IMR-90 (cell line): ENCODE measurements around the gene CCDC152. TPM values are rescaled to one million over a fixed set of nuclear protein-coding genes. Genes with fewer than 3 reads are reported as not detected.

Experiments used
- ATAC-seq: fragments of 200-7000 bp; cut with Tn5 transposase; 2 replicates; pipeline ENCODE4 v1.9.1; 2020; ENCODE audit warnings: low read depth, mild to moderate bottlenecking, moderate library complexity
- BruUV-seq: library from RNA; stranded (reverse); fragments of 400-500 nt; replicated peaks from 2 replicates; lab custom pipeline; 2021; lab: Mats Ljungman, UMichigan
- CTCF ChIA-PET: fragments of 300-600 bp; formaldehyde crosslinking; extraction: SDS; loops from one replicate; lab custom pipeline; 2021; ENCODE audit warnings: antibody characterized with exemption; lab: Yijun Ruan, JAX
- POLR2A ChIA-PET: fragments of 300-600 bp; sonication (Branson Sonifier 250); formaldehyde crosslinking; loops from one replicate; lab custom pipeline; 2022; ENCODE audit warnings: antibody characterized with exemption; ENCODE audit not compliant: unreplicated experiment; lab: Charles Lee
- DNase-seq: peaks from one replicate; pipeline ENCODE4 v3.0.0; 2013
- H2AFZ ChIP-seq: replicated peaks from 2 replicates; pipeline ENCODE3; 2013; ENCODE audit warnings: low read length, mild to moderate bottlenecking; ENCODE audit not compliant: poor library complexity
- H2AK5ac ChIP-seq: 2 replicates; pipeline ENCODE4 v1.6.1; 2013; ENCODE audit warnings: low read depth, low read length, inconsistent platforms
- H2AK9ac ChIP-seq: replicated peaks from 2 replicates; pipeline ENCODE3; 2013; ENCODE audit warnings: mild to moderate bottlenecking, low read depth, low read length, moderate library complexity; ENCODE audit not compliant: poor library complexity
- H2BK120ac ChIP-seq: 2 replicates; pipeline ENCODE4 v1.6.1; 2013; ENCODE audit warnings: low read depth, low read length, inconsistent platforms
- H2BK15ac ChIP-seq: 3 replicates; pipeline ENCODE4 v1.6.1; 2013; ENCODE audit warnings: low read depth, low read length, inconsistent platforms
- H2BK20ac ChIP-seq: 2 replicates; pipeline ENCODE4 v1.6.1; 2013; ENCODE audit warnings: low read depth, mild to moderate bottlenecking, inconsistent platforms, low read length, moderate library complexity
- H2BK5ac ChIP-seq: 2 replicates; pipeline ENCODE4 v1.6.1; 2013; ENCODE audit warnings: mild to moderate bottlenecking, low read depth, low read length, inconsistent platforms; ENCODE audit not compliant: poor library complexity, severe bottlenecking
- H3K14ac ChIP-seq: replicated peaks from 2 replicates; pipeline ENCODE4 v1.6.1; 2013; ENCODE audit warnings: low read depth, low read length, inconsistent platforms
- H3K18ac ChIP-seq: 2 replicates; pipeline ENCODE4 v1.6.1; 2013; ENCODE audit warnings: low read depth, low read length, control low read depth
- H3K23ac ChIP-seq: 2 replicates; pipeline ENCODE4 v1.6.1; 2013; ENCODE audit warnings: low read depth, low read length, inconsistent platforms
- H3K27ac ChIP-seq: 2 replicates; pipeline ENCODE4 v1.5.1; 2013; ENCODE audit warnings: mild to moderate bottlenecking, control low read depth, low read length; ENCODE audit not compliant: insufficient read depth
- H3K27me3 ChIP-seq: 2 replicates; pipeline ENCODE4 v1.6.1; 2013; ENCODE audit warnings: low read length; ENCODE audit not compliant: control insufficient read depth, insufficient read depth
- H3K36me3 ChIP-seq: 2 replicates; pipeline ENCODE4 v1.6.1; 2013; ENCODE audit warnings: low read length, mixed read lengths; ENCODE audit not compliant: control insufficient read depth, insufficient read depth
- H3K4ac ChIP-seq: 2 replicates; pipeline ENCODE4 v1.6.1; 2013; ENCODE audit warnings: low read depth, low read length, inconsistent platforms
- H3K4me1 ChIP-seq: 2 replicates; pipeline ENCODE4 v1.6.1; 2013; ENCODE audit warnings: low read length, mixed read lengths; ENCODE audit not compliant: control insufficient read depth, insufficient read depth
- H3K4me2 ChIP-seq: 2 replicates; pipeline ENCODE4 v1.6.1; 2013; ENCODE audit warnings: low read depth, mild to moderate bottlenecking, control low read depth, low read length, moderate library complexity
- H3K4me3 ChIP-seq: 2 replicates; pipeline ENCODE4 v1.5.1; 2013; ENCODE audit warnings: low read depth, mild to moderate bottlenecking, control low read depth, low read length, moderate library complexity; ENCODE audit not compliant: insufficient read depth
- H3K56ac ChIP-seq: 2 replicates; pipeline ENCODE4 v1.6.1; 2013; ENCODE audit warnings: low read length, inconsistent platforms; ENCODE audit not compliant: insufficient read depth; ENCODE audit errors: extremely low read depth
- H3K79me1 ChIP-seq, 2 experiments: 2 replicates each; pipeline ENCODE4 v1.6.1; 2013; ENCODE audit warnings: low read length in 2 of 2, inconsistent platforms in 1 of 2, low read depth in 1 of 2
- H3K9ac ChIP-seq: 2 replicates; pipeline ENCODE4 v1.6.1; 2013; ENCODE audit warnings: low read depth, low read length, control low read depth
- H3K9me1 ChIP-seq: 2 replicates; pipeline ENCODE4 v1.6.1; 2013; ENCODE audit warnings: low read length, inconsistent platforms; ENCODE audit not compliant: insufficient read depth
- H3K9me3 ChIP-seq: 2 replicates; pipeline ENCODE4 v1.6.1; 2013; ENCODE audit warnings: low read length; ENCODE audit not compliant: control insufficient read depth, insufficient read depth
- H4K20me1 ChIP-seq: 2 replicates; pipeline ENCODE4 v1.6.1; 2013; ENCODE audit warnings: low read length, inconsistent platforms; ENCODE audit not compliant: insufficient read depth
- H4K5ac ChIP-seq: 2 replicates; pipeline ENCODE4 v1.6.1; 2013; ENCODE audit warnings: mild to moderate bottlenecking, low read depth, low read length, control low read depth
- H4K8ac ChIP-seq, 2 experiments: 2 replicates each; pipeline ENCODE4 v1.6.1; 2013; ENCODE audit warnings: low read depth in 2 of 2, low read length in 2 of 2, control low read depth in 1 of 2, inconsistent platforms in 1 of 2
- H4K91ac ChIP-seq: 2 replicates; pipeline ENCODE4 v1.6.1; 2013; ENCODE audit warnings: low read depth, low read length, inconsistent platforms; ENCODE audit not compliant: insufficient read depth
- BHLHE40 ChIP-seq: fragments of 150-350 bp; IDR thresholded peaks from 2 replicates; pipeline ENCODE4 v1.6.1; 2016; ENCODE audit warnings: mild to moderate bottlenecking, low read depth, low read length
- CEBPB ChIP-seq: IDR thresholded peaks from 2 replicates; pipeline ENCODE4 v1.6.1; 2012; ENCODE audit warnings: low read depth, low read length, improper control_type of control experiment
- CHD1 ChIP-seq: IDR thresholded peaks from 2 replicates; pipeline ENCODE4 v1.6.1; 2012; ENCODE audit warnings: low read depth, low read length, improper control_type of control experiment
- ELK1 ChIP-seq: fragments of 150-350 bp; IDR thresholded peaks from 2 replicates; pipeline ENCODE4 v1.6.1; 2016; ENCODE audit warnings: low read depth, mild to moderate bottlenecking, low read length, moderate library complexity, borderline replicate concordance
- FOS ChIP-seq: fragments of 150-350 bp; IDR thresholded peaks from 2 replicates; pipeline ENCODE4 v1.6.1; 2016; ENCODE audit warnings: low read depth, low read length
- MAFK ChIP-seq: IDR thresholded peaks from 2 replicates; pipeline ENCODE4 v1.6.1; 2012; ENCODE audit warnings: low read depth, low read length, improper control_type of control experiment
- MAZ ChIP-seq: IDR thresholded peaks from 2 replicates; pipeline ENCODE4 v1.6.1; 2012; ENCODE audit warnings: low read depth, mild to moderate bottlenecking, low read length, improper control_type of control experiment, moderate library complexity, borderline replicate concordance
- MXI1 ChIP-seq: IDR thresholded peaks from 2 replicates; pipeline ENCODE4 v1.6.1; 2012; ENCODE audit warnings: low read depth, mild to moderate bottlenecking, low read length, moderate library complexity, borderline replicate concordance
- NFE2L2 ChIP-seq: fragments of 150-350 bp; IDR thresholded peaks from 2 replicates; pipeline ENCODE4 v1.6.1; 2016; ENCODE audit warnings: low read depth, mild to moderate bottlenecking, low read length
- POLR2A ChIP-seq: IDR thresholded peaks from 2 replicates; pipeline ENCODE4 v1.6.1; 2012; ENCODE audit warnings: mild to moderate bottlenecking, low read depth, low read length
- RAD21 ChIP-seq: IDR thresholded peaks from 2 replicates; pipeline ENCODE4 v1.6.1; 2012; ENCODE audit warnings: low read length, improper control_type of control experiment
- RCOR1 ChIP-seq: IDR thresholded peaks from 2 replicates; pipeline ENCODE4 v1.6.1; 2012; ENCODE audit warnings: mild to moderate bottlenecking, low read length, improper control_type of control experiment; ENCODE audit not compliant: insufficient replicate concordance
- RFX5 ChIP-seq: IDR thresholded peaks from 2 replicates; pipeline ENCODE4 v1.8.0; 2012; ENCODE audit warnings: low read depth, mild to moderate bottlenecking, low read length, moderate library complexity
- SMC3 ChIP-seq: fragments of 150-350 bp; IDR thresholded peaks from 2 replicates; pipeline ENCODE4 v1.6.1; 2016; ENCODE audit warnings: low read depth, mild to moderate bottlenecking, antibody characterized with exemption, low read length, moderate library complexity
- USF2 ChIP-seq: fragments of 150-350 bp; IDR thresholded peaks from 2 replicates; pipeline ENCODE4 v1.6.1; 2017; ENCODE audit warnings: mild to moderate bottlenecking, antibody characterized with exemption, low read length, low read depth
- whole genome bisulfite sequencing, 2 experiments: methylation state at CpG; one replicate each; pipeline versions ENCODE4 v1.1.5 to v1.1.7; 2013; ENCODE audit warnings: missing lambda C conversion rate in 2 of 2; ENCODE audit not compliant: insufficient read length in 1 of 2; ENCODE audit errors: extremely low coverage in 2 of 2; 5-methylcytosine and 5-hydroxymethylcytosine counted together
- dilution Hi-C: fragments of 300-500 bp; cut with HindIII; formaldehyde crosslinking; loops from one replicate; pipeline ENCODE4 v1.14.3; 2018; ENCODE audit warnings: low sequenced_read_pairs; ENCODE audit not compliant: unreplicated experiment
- in situ Hi-C: fragments of 300-500 bp; cut with MboI; formaldehyde crosslinking; loops from 3 replicates; pipeline ENCODE4 v1.14.3; 2019; ENCODE audit warnings: low sequenced_read_pairs, inconsistent platforms, mixed read lengths
- intact Hi-C: fragments of 100-400 bp; cut with micrococcal nuclease; formaldehyde crosslinking; loops from 2 replicates; pipeline ENCODE4 v1.10.0; 2022
- polyA plus RNA-seq, 3 experiments: library from polyadenylated mRNA; depleted of rRNA; stranded (reverse); fragments of >200 nt; gene quantifications; 2 replicates each; pipeline ENCODE4 v1.2.3, GENCODE V29; 2012; ENCODE audit warnings: low replicate concordance in 1 of 3
- total RNA-seq: library from RNA; depleted of rRNA; stranded (reverse); fragments of >200 nt; gene quantifications from 2 replicates; pipeline ENCODE4 v1.2.3, GENCODE V29; 2012
- TF ChIP-seq, protein P1 (sequence below): conservative IDR thresholded peaks from 2 replicates; pipeline ENCODE4 v1.5.1; 2012; ENCODE audit warnings: mild to moderate bottlenecking, low read depth, low read length, improper control_type of control experiment

CCDC152 gene
- total and polyA plus RNA-seq, 2 of the 4 experiments (the other 2 are of a cell fraction): 0.87 to 0.90 TPM

DNA sequence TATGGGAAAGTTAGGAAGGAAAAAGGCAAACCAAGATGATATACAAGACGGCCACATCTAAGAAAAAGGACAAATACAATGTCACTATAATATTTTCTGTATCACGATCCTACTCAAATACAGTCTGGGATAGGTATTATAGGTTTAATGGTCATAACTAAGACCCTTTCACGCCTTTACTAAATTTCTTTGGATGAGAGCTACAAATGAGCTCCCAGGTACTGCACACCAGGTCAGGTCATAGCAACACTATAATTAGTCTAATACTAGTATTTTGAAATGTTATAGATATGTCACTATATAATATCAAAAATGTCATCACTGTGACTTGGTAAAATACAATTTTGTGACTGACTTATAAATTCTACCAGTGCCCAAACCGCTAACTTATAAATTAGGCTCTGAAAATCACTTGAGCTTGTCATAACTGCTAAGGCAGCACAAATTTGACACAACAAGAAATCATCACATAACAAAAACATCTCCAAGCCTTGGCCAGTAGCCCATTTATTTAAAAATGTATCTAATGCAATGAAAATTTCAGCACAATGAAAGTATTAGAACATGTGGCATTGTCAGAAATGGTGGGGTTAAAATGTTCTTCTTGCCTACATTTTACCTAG, 48.2 kb downstream of the CCDC152 start:
- no peaks in the 10 kb centered on the region for H3K4me1 ChIP-seq
- H3K9me3 ChIP-seq: no peaks in the 10 kb centered on the region
- no peak overlapping the region for H3K56ac ChIP-seq
- dilution Hi-C loops: no loop called here
- no peaks in the 10 kb centered on the region for H3K9me1 ChIP-seq
- H4K91ac ChIP-seq: no peak overlapping the region
- H2BK5ac ChIP-seq: no peak overlapping the region
- no peak overlapping the region for H3K4me3 ChIP-seq
- H3K9ac ChIP-seq: no peak overlapping the region
- CTCF ChIA-PET: no interaction called here
- no peak overlapping the region for H2AK5ac ChIP-seq
- no peak overlapping the region for H2BK15ac ChIP-seq
- H3K4me2 ChIP-seq: no peak overlapping the region
- no peak overlapping the region for H3K18ac ChIP-seq
- H3K27me3 ChIP-seq: no peaks in the 10 kb centered on the region
- no peaks in the 10 kb centered on the region for H3K79me1 ChIP-seq
- ATAC-seq (no peak), DNase-seq (no peak)
- in situ Hi-C loops: no loop called here
- no CpG with 5 or more reads among the region's 4 CpGs for WGBS, 2 experiments
- H4K20me1 ChIP-seq: no peaks in the 10 kb centered on the region
- TF ChIP-seq RAD21 (no peak), BHLHE40 (no peak), NFE2L2 (no peak), RFX5 (no peak), RCOR1 (no peak), ELK1 (no peak), MXI1 (no peak), CHD1 (no peak), CEBPB (no peak), MAZ (no peak), POLR2A (no peak), SMC3 (no peak), FOS (no peak), MAFK (no peak), USF2 (no peak)
- TF ChIP-seq, protein P1, sequence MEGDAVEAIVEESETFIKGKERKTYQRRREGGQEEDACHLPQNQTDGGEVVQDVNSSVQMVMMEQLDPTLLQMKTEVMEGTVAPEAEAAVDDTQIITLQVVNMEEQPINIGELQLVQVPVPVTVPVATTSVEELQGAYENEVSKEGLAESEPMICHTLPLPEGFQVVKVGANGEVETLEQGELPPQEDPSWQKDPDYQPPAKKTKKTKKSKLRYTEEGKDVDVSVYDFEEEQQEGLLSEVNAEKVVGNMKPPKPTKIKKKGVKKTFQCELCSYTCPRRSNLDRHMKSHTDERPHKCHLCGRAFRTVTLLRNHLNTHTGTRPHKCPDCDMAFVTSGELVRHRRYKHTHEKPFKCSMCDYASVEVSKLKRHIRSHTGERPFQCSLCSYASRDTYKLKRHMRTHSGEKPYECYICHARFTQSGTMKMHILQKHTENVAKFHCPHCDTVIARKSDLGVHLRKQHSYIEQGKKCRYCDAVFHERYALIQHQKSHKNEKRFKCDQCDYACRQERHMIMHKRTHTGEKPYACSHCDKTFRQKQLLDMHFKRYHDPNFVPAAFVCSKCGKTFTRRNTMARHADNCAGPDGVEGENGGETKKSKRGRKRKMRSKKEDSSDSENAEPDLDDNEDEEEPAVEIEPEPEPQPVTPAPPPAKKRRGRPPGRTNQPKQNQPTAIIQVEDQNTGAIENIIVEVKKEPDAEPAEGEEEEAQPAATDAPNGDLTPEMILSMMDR: no peak
- intact Hi-C loops: no loop called here
- H2BK20ac ChIP-seq: no peak overlapping the region
- no peak overlapping the region for H4K8ac ChIP-seq
- no peak overlapping the region for H2AK9ac ChIP-seq
- no peak overlapping the region for H2AFZ ChIP-seq
- H3K14ac ChIP-seq: no peak overlapping the region
- H4K5ac ChIP-seq: no peak overlapping the region
- BruUV-seq: no TSS peak
- H3K23ac ChIP-seq: no peak overlapping the region
- H2BK120ac ChIP-seq: no peak overlapping the region
- H3K4ac ChIP-seq: no peak overlapping the region
- no peaks in the 10 kb centered on the region for H3K36me3 ChIP-seq
- POLR2A ChIA-PET: no interaction called here
- no peak overlapping the region for H3K27ac ChIP-seq
